GM06990 (cell line): ENCODE results near the gene STAT2.

ENCODE experiments used
- DNase-seq: peaks from one replicate; pipeline ENCODE4 v3.0.0-alpha.2; 2011; ENCODE audit not compliant: insufficient read length; ENCODE audit errors: extremely low read depth
- H3K27me3 ChIP-seq: replicated peaks from 2 replicates; pipeline ENCODE4 v1.6.0; 2011; ENCODE audit warnings: low read length; ENCODE audit not compliant: control insufficient read depth, insufficient read depth
- H3K36me3 ChIP-seq: 2 replicates; pipeline ENCODE4 v1.5.1; 2011; ENCODE audit warnings: low read length; ENCODE audit not compliant: control insufficient read depth, insufficient read depth
- H3K4me3 ChIP-seq: replicated peaks from 2 replicates; pipeline ENCODE4 v1.5.1; 2011; ENCODE audit warnings: low read depth, mild to moderate bottlenecking, control low read depth, low read length
- TF ChIP-seq, protein P1 (sequence below): IDR thresholded peaks from 2 replicates; pipeline ENCODE4 v1.5.1; 2011; ENCODE audit warnings: low read length, control low read depth, mild to moderate bottlenecking, inconsistent platforms; ENCODE audit not compliant: insufficient read depth, poor library complexity, severe bottlenecking

Gene STAT2

DNA sequence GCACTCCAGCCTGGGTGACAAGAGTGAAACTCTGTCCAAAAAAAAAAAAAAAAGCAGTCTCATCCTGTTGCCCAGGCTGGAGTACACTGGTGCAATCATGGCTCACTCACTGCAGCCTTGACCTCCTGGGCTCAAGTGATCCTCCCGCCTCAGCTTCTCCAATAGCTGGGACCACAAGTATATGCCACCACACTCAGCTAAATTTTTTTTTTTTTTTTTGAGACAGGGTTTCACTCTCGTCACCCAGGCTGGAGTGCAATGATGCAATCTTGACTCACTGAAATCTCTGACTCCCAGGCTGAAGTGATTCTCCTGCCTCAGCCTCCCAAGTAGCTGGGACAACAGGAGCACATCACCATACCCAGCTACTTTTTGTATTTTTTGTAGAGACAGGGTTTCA, 38.9 kb downstream of the STAT2 start:
- Histone ChIP-seq H3K36me3 (peaks cover 17% of the 10 kb centered on the region), H3K27me3 (no peaks in the 10 kb centered on the region), H3K4me3 (no peak overlapping the region)
- no peak for DNase-seq
- TF ChIP-seq, protein P1, sequence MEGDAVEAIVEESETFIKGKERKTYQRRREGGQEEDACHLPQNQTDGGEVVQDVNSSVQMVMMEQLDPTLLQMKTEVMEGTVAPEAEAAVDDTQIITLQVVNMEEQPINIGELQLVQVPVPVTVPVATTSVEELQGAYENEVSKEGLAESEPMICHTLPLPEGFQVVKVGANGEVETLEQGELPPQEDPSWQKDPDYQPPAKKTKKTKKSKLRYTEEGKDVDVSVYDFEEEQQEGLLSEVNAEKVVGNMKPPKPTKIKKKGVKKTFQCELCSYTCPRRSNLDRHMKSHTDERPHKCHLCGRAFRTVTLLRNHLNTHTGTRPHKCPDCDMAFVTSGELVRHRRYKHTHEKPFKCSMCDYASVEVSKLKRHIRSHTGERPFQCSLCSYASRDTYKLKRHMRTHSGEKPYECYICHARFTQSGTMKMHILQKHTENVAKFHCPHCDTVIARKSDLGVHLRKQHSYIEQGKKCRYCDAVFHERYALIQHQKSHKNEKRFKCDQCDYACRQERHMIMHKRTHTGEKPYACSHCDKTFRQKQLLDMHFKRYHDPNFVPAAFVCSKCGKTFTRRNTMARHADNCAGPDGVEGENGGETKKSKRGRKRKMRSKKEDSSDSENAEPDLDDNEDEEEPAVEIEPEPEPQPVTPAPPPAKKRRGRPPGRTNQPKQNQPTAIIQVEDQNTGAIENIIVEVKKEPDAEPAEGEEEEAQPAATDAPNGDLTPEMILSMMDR: no peak

DNA sequence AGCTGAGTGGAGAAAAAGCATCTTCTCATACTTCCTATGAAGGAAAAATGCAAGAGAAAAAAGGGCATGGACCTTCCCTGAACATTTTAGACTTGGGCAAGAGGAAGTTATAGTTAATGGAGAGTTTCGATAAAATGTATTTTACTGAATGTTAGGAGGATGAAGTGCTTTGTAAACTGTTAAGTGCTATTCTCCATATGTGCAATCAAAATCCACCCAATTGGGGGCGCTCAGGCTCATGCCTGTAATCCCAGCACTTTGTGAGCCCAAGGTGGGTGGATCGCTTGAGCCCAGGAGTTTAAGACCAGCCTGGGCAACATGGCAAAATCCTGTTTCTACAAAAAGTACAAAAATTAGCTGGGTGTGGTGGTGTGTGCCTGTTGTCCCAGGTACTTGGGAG, 42.2 kb downstream of the STAT2 start:
- Histone ChIP-seq H3K27me3 (no peaks in the 10 kb centered on the region), H3K36me3 (peaks cover 16% of the 10 kb centered on the region), H3K4me3 (no peak overlapping the region)
- TF ChIP-seq, protein P1: no peak
- DNase-seq: no peak

DNA sequence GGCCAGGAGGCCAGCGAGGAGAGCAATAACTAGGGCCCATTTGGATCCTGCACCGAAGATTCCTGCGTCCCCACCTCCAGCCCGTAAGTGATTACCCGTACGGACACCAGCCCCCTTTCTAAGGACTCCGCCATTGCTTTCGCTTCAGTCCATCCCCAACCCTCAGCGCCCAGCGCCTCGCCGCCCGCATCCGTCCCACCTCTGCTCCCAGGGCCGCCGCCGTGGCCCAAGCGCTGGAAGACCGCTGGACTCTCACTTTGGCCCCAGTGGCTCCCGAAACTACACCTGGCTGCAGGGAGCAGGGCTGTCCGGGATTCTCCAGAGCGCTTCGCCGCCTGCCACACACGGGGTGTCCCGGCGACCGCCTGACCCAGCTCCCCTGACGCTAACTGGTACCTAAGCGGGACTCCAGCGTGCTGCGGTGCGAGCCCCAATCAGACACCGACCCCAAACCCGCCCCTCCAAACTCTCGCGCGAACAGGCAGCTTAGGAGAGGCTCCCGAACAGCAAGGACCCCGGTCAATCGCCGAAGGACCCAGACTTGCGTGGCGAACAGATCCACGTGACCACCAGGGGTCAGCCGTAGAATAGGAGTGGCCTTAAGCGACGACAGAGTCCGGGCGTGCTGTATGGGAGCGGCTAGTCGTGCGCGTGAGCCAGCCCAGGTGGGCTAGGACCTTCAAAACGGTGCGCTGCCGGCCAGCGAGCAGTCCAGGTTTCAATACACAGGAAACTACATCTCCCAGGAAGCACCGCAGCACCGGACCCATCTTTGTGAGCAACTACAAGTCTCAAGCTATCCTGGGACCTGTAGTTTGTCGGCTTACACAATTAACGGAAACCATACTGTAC, 44.1 kb downstream of the STAT2 start, which contains the start of gene CNPY2:
CNPY2 (minus strand) TSS at position 367 of the 852 bp plus-strand sequence. CDS start 771 bp downstream, outside the sequence.
- TF ChIP-seq, protein P1: peak; percentile 21
- Histone ChIP-seq H3K36me3 (peaks cover 15% of the 10 kb centered on the region), H3K27me3 (no peaks in the 10 kb centered on the region), H3K4me3 (peak within 1 kb of the TSS; percentile 92)
- peak; percentile 97 for DNase-seq

DNA sequence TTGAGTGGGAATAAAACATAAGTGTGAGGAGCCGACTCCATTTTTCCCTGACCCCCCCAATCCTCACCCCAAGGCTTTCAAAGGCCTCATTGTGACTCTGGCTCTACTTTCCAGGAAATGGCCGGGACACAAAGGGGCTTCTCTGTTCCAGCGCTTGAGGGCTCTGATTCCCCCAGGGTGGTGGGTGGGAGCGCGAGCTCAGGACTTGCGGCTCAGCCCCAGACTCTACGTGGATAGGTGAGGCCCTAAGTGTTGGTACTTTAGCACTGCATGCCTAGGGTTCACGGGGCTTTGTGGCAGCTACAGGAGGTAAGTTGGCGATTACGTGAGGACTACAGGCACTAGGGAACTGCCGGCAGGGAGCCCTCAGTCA, 44.7 kb downstream of the STAT2 start:
- TF ChIP-seq, protein P1: no peak
- H3K36me3 ChIP-seq: peaks cover 17% of the 10 kb centered on the region
- DNase-seq: no peak
- H3K4me3 ChIP-seq: peak overlapping the region; percentile 92
- H3K27me3 ChIP-seq: no peaks in the 10 kb centered on the region

DNA sequence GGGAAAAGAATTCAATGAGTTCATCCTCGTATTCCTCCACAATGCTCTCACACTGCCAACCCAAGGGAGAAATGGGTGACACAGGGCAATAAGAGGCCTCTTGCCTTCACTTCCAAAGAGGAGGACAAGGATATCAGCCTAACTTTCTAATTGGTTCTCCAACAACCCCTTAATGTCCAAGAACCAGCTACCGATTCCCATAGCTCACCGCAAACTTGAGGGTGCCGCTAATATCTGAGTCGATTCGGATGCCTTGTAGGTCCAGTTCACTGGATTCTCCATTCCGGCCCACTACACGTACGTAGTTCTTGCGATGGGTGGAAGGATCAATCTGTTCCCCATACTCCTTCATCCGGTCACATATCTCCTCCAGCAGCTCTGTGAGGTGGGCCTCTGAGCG, 48.9 kb downstream of the STAT2 start:
- TF ChIP-seq, protein P1: no peak
- H3K4me3 ChIP-seq: no peak overlapping the region
- no peak for DNase-seq
- peaks cover 11% of the 10 kb centered on the region for H3K36me3 ChIP-seq
- no peaks in the 10 kb centered on the region for H3K27me3 ChIP-seq
